GM19025 (cell line): ENCODE results near the gene GLIS2.

Source experiments
- ATAC-seq: cut with Tn5 transposase; IDR thresholded peaks from one replicate; pipeline ENCODE4 v1.9.1; 2021; ENCODE audit warnings: mild to moderate bottlenecking, low read depth, moderate library complexity; ENCODE audit not compliant: unreplicated experiment

The GLIS2 gene

GRCh38 chr16:4295581-4295980, 20.3 kb upstream of the GLIS2 start:
- no peak for ATAC-seq

GRCh38 chr16:4297480-4297879, 18.4 kb upstream of the GLIS2 start:
- ATAC-seq, result no peak

GRCh38 chr16:4298761-4299522, 16.9 kb upstream of the GLIS2 start:
- ATAC-seq, result no peak

- ATAC-seq, result no peak
Observed at GRCh38 chr16:4301177-4301576, 14.7 kb upstream of the GLIS2 start.

- no peak for ATAC-seq
Observed at GRCh38 chr16:4301968-4302367, 13.9 kb upstream of the GLIS2 start.

- no peak for ATAC-seq
Observed at GRCh38 chr16:4303973-4304372, 11.9 kb upstream of the GLIS2 start.

- no peak for ATAC-seq
Observed at GRCh38 chr16:4306470-4307214, 9.2 kb upstream of the GLIS2 start.

GRCh38 chr16:4307215-4308037, 8.4 kb upstream of the GLIS2 start:
- peak; percentile 92 for ATAC-seq

GRCh38 chr16:4309102-4309832, 6.6 kb upstream of the GLIS2 start:
- no peak for ATAC-seq

- no peak for ATAC-seq
Observed at GRCh38 chr16:4309833-4310266, 6.0 kb upstream of the GLIS2 start.

- ATAC-seq, result no peak
Observed at GRCh38 chr16:4313563-4314531, 2.0 kb upstream of the GLIS2 start.

- no peak for ATAC-seq
Observed at GRCh38 chr16:4314532-4315185, 1.2 kb upstream of the GLIS2 start.

- no peak for ATAC-seq
Observed at GRCh38 chr16:4316108-4316863, 419 bp downstream of the GLIS2 start.

GRCh38 chr16:4316864-4317531, 1.1 kb downstream of the GLIS2 start:
- ATAC-seq, result no peak

GRCh38 chr16:4317532-4318450, 1.9 kb downstream of the GLIS2 start:
- ATAC-seq, result no peak

- ATAC-seq, result no peak
Observed at GRCh38 chr16:4318451-4318910, 2.6 kb downstream of the GLIS2 start.
